Colon (tissue), 2 donors: ENCODE results near the gene EMILIN3.

Experiments used
- FAIRE-seq: peaks from 2 replicates; lab custom pipeline; 2012; peaks lifted over from hg19 to GRCh38; lab: Jason Lieb, UNC
- donor health status: control.
- donor health status: control.

The EMILIN3 gene

GRCh38 chr20:41392295-41392694 lies 25.7 kb upstream of the EMILIN3 start:
- no peak for FAIRE-seq

GRCh38 chr20:41391587-41392001 lies 25.0 kb upstream of the EMILIN3 start:
- FAIRE-seq, result no peak

- FAIRE-seq, result no peak
Measured at GRCh38 chr20:41390889-41391288, 24.3 kb upstream of the EMILIN3 start.

GRCh38 chr20:41387444-41387851 lies 20.8 kb upstream of the EMILIN3 start:
- FAIRE-seq, result no peak

GRCh38 chr20:41386502-41387427 lies 20.1 kb upstream of the EMILIN3 start:
- FAIRE-seq, result no peak

GRCh38 chr20:41382791-41383305 lies 16.2 kb upstream of the EMILIN3 start:
- FAIRE-seq, result no peak

GRCh38 chr20:41380551-41381193 lies 14.1 kb upstream of the EMILIN3 start:
- FAIRE-seq, result no peak

GRCh38 chr20:41379551-41379950 lies 12.9 kb upstream of the EMILIN3 start:
- FAIRE-seq, result no peak

GRCh38 chr20:41377275-41377674 lies 10.7 kb upstream of the EMILIN3 start:
- no peak for FAIRE-seq

- FAIRE-seq, result no peak
Measured at GRCh38 chr20:41376349-41376748, 9.7 kb upstream of the EMILIN3 start.

GRCh38 chr20:41375846-41376245 lies 9.2 kb upstream of the EMILIN3 start:
- no peak for FAIRE-seq

- no peak for FAIRE-seq
Measured at GRCh38 chr20:41373931-41374920, 7.6 kb upstream of the EMILIN3 start.

GRCh38 chr20:41373251-41373783 lies 6.7 kb upstream of the EMILIN3 start:
- no peak for FAIRE-seq

- no peak for FAIRE-seq
Measured at GRCh38 chr20:41371371-41371770, 4.8 kb upstream of the EMILIN3 start.

- FAIRE-seq, result no peak
Measured at GRCh38 chr20:41370176-41370575, 3.6 kb upstream of the EMILIN3 start.

- no peak for FAIRE-seq
Measured at GRCh38 chr20:41369673-41370072, 3.1 kb upstream of the EMILIN3 start.

GRCh38 chr20:41367956-41368355 lies 1.3 kb upstream of the EMILIN3 start:
- no peak for FAIRE-seq

- FAIRE-seq, result no peak
Measured at GRCh38 chr20:41367393-41367695, 726 bp upstream of the EMILIN3 start.

GRCh38 chr20:41365777-41366545 lies 657 bp downstream of the EMILIN3 start:
- FAIRE-seq, result no peak

GRCh38 chr20:41364967-41365765 lies 1.5 kb downstream of the EMILIN3 start:
- no peak for FAIRE-seq
